Skeletal muscle tissue (tissue), 4 donors: ENCODE data around the gene PRDM16. TPM values are rescaled to one million over a fixed set of nuclear protein-coding genes. Genes with fewer than 3 reads are reported as not detected.

Source experiments
- H3K27ac ChIP-seq: one replicate; pipeline ENCODE4 v1.7.0; 2013; ENCODE audit warnings: mild to moderate bottlenecking, low read depth, low read length, inconsistent platforms
- H3K27me3 ChIP-seq, 3 donors: one replicate each; pipeline ENCODE4 v1.7.0; 2013; ENCODE audit warnings: low read length in 3 of 3; ENCODE audit not compliant: control insufficient read depth in 3 of 3, insufficient read depth in 3 of 3
- H3K36me3 ChIP-seq, 3 donors: one replicate each; pipeline ENCODE4 v1.7.0; 2013; ENCODE audit warnings: low read length in 3 of 3; ENCODE audit not compliant: control insufficient read depth in 3 of 3, insufficient read depth in 3 of 3
- H3K4me1 ChIP-seq, 3 donors: one replicate each; pipeline ENCODE4 v1.7.0; 2013; ENCODE audit warnings: low read length in 3 of 3, mild to moderate bottlenecking in 3 of 3; ENCODE audit not compliant: control insufficient read depth in 3 of 3, insufficient read depth in 3 of 3
- H3K4me3 ChIP-seq, 3 donors: one replicate each; pipeline ENCODE4 v1.7.0; 2013; ENCODE audit warnings: low read length in 3 of 3
- H3K9ac ChIP-seq, 3 donors: one replicate each; pipeline ENCODE4 v1.7.0; 2013; ENCODE audit warnings: low read length in 3 of 3, mild to moderate bottlenecking in 3 of 3, moderate library complexity in 2 of 3, low read depth in 1 of 3
- H3K9me3 ChIP-seq, 3 donors: one replicate each; pipeline ENCODE4 v1.7.0; 2013; ENCODE audit warnings: low read length in 3 of 3; ENCODE audit not compliant: control insufficient read depth in 3 of 3
- total RNA-seq: library from RNA; depleted of rRNA; stranded (reverse); fragments of >200 nt; gene quantifications from one replicate; pipeline ENCODE4 v1.2.3, GENCODE V29; 2014
- donor health status: Osteomylitis.

PRDM16 gene
- total RNA-seq, 1 donor from 2014 or later, result 4.7 TPM

DNA sequence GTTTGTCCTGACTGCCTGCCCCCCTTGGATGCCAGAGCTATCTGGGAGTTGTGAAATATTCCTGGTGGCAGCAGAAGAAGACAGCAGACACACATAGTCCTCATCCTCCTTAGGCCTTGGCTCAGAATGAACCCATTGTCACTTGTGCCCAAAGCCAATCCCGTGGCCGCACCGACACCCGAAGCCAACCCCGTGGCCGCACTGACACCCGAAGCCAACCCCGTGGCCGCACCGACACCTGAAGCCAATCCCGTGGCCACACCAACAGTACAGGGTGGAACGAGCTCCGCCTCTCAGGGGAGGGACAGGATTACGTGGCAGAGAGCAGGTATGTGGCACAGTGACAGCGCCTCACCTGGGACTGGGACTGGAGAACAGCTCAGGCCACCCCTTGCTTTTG lies 186.7 kb downstream of the PRDM16 start:
- H3K36me3 ChIP-seq, result no peaks in the 10 kb centered on the region
- no peaks in the 10 kb centered on the region for H3K4me1 ChIP-seq
- peaks cover 0 to 5% (median 2%) of the 10 kb centered on the region in 3 donors for H3K27me3 ChIP-seq
- no peak overlapping the region for H3K9ac ChIP-seq
- no peak overlapping the region for H3K27ac ChIP-seq
- peaks cover 0 to 3% (median 0%) of the 10 kb centered on the region in 3 donors for H3K9me3 ChIP-seq
- H3K4me3 ChIP-seq, result no peak overlapping the region

GRCh38 chr1:3257788-3258187 lies 188.8 kb downstream of the PRDM16 start:
- Histone ChIP-seq H3K9ac (no peak overlapping the region), H3K27ac (no peak overlapping the region), H3K36me3 (no peaks in the 10 kb centered on the region), H3K4me1 (no peaks in the 10 kb centered on the region), H3K9me3 (peaks cover 0 to 3% (median 0%) of the 10 kb centered on the region in 3 donors), H3K27me3 (peaks cover 0 to 8% (median 3%) of the 10 kb centered on the region in 3 donors), H3K4me3 (no peak overlapping the region)

DNA sequence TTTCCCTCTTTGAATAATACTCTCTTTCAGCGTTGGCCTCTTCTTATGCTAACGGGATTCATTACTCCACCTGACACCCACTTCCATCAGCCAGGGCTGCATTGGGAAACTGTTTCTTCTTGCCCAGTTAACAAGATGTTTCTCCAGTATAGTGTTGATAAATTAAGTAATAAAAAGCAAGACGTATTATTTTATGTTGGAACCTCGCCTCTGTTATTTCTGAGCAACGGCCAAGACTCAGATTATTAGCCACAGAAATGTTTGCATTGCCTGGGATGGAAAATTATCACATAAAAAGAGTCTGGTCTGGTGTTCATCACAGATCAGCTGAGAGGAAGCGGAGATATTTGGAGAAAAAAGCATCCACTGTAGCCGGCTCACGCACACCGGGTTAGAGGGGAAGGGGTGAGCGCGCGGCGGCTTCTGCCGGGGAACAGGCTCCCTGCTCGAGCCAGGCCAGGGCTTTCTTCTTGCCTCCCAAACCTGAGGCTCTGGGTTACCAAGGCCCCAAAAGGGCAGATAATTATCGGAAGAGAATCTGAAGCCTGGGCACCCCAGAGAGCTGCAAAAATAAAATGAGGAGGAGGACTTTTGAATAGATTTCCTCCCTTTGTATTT lies 189.5 kb downstream of the PRDM16 start:
- Histone ChIP-seq H3K9me3 (peaks cover 0 to 3% (median 0%) of the 10 kb centered on the region in 3 donors), H3K36me3 (no peaks in the 10 kb centered on the region), H3K27ac (no peak overlapping the region), H3K4me1 (no peaks in the 10 kb centered on the region), H3K27me3 (peaks cover 0 to 14% (median 9%) of the 10 kb centered on the region in 3 donors), H3K4me3 (no peak overlapping the region), H3K9ac (no peak overlapping the region)

DNA sequence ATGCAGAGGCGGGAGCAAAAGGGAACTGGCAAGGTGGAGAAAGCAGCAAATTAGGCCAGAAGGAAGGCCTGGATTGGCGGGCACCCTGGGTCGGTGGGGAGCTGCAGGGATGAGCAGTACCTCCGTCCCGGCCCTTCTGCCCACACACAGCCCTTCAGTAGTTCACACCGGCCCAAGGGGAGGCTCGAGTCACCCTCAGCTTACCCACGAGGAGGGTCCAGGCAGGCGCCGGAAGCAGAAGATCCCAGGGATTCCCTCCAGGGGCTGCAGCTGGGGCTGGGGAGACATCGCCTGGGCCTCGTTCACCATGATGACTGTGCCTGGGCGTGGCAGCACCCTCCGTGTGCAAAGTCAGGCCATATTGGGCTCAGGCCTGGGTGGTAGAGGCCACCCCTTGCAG lies 190.0 kb downstream of the PRDM16 start:
- Histone ChIP-seq H3K27ac (no peak overlapping the region), H3K4me1 (no peaks in the 10 kb centered on the region), H3K27me3 (peaks cover 4 to 19% (median 9%) of the 10 kb centered on the region in 3 donors), H3K9me3 (peaks cover 0 to 3% (median 0%) of the 10 kb centered on the region in 3 donors), H3K4me3 (no peak overlapping the region), H3K36me3 (no peaks in the 10 kb centered on the region), H3K9ac (no peak overlapping the region)

GRCh38 chr1:3261007-3261968 lies 192.3 kb downstream of the PRDM16 start:
- H3K4me1 ChIP-seq, result no peaks in the 10 kb centered on the region
- H3K9me3 ChIP-seq, result peaks cover 0 to 3% (median 0%) of the 10 kb centered on the region in 3 donors
- no peak overlapping the region for H3K27ac ChIP-seq
- H3K9ac ChIP-seq, result no peak overlapping the region
- no peaks in the 10 kb centered on the region for H3K36me3 ChIP-seq
- no peak overlapping the region for H3K4me3 ChIP-seq
- H3K27me3 ChIP-seq, result peaks cover 22 to 34% (median 22%) of the 10 kb centered on the region in 3 donors

- H3K36me3 ChIP-seq, result no peaks in the 10 kb centered on the region
- peaks cover 22 to 34% (median 25%) of the 10 kb centered on the region in 3 donors for H3K27me3 ChIP-seq
- no peak overlapping the region for H3K4me3 ChIP-seq
- H3K9ac ChIP-seq, result no peak overlapping the region
- H3K9me3 ChIP-seq, result peaks cover 0 to 1% (median 0%) of the 10 kb centered on the region in 3 donors
- no peaks in the 10 kb centered on the region for H3K4me1 ChIP-seq
- no peak overlapping the region for H3K27ac ChIP-seq
Measured at GRCh38 chr1:3261969-3262579, 193.1 kb downstream of the PRDM16 start.

DNA sequence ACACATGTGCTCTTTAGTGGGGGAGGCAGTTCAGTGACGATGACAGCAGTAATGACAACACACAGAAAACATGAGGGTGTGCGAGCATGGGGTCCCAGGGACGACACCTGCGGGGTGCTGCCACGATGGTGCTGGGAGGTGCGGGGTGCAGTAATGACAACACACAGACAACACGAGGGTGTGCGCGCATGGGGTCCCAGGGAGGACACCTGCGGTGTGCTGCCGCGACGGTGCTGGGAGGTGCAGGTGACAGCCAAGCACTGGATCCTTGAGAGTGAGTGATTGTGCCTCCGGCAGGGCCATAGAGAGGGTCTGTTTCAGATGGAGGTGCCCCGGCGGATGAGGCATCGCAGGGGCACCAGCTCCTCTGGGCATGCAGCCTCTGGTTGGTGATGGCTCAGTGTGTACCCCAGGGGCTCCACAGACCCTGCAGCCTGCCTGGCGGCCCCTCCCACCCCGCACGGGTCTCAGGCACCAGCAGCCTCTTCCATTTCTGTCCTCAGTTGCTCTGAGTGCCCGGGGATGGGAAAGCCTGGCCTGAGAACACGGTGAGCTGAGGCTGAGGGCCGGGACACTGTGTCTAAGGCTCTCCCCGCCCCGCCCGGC lies 193.8 kb downstream of the PRDM16 start:
- Histone ChIP-seq H3K27ac (no peak overlapping the region), H3K9ac (no peak overlapping the region), H3K27me3 (peaks cover 22 to 34% (median 32%) of the 10 kb centered on the region in 3 donors), H3K4me1 (no peaks in the 10 kb centered on the region), H3K4me3 (no peak overlapping the region), H3K36me3 (no peaks in the 10 kb centered on the region), H3K9me3 (no peaks in the 10 kb centered on the region)

- no peaks in the 10 kb centered on the region for H3K9me3 ChIP-seq
- H3K4me3 ChIP-seq, result no peak overlapping the region
- no peaks in the 10 kb centered on the region for H3K4me1 ChIP-seq
- H3K9ac ChIP-seq, result no peak overlapping the region
- peaks cover 22 to 40% (median 35%) of the 10 kb centered on the region in 3 donors for H3K27me3 ChIP-seq
- no peak overlapping the region for H3K27ac ChIP-seq
- H3K36me3 ChIP-seq, result no peaks in the 10 kb centered on the region
Measured at GRCh38 chr1:3263790-3264189, 194.8 kb downstream of the PRDM16 start.

DNA sequence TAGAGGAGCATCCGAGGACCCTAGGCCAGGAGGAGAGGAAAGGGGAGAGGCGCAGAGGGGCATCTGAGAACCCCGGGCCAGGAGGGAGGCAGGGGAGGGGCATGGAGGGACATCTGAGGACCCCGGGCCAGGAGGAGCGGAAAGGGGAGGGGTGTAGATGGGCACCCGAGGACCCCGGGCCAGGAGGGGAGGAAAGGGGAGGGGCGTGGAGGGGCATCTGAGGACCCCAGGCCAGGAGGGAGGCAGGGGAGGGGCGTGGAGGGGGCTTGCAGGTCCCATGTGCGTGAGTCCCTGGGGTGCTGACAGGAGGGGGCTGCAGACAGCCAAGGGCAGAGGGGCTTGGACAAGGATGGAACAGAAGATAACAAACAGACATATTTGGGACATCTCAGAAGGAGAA lies 195.5 kb downstream of the PRDM16 start:
- H3K4me3 ChIP-seq, result no peak overlapping the region
- H3K9me3 ChIP-seq, result no peaks in the 10 kb centered on the region
- no peaks in the 10 kb centered on the region for H3K36me3 ChIP-seq
- no peak overlapping the region for H3K27ac ChIP-seq
- H3K27me3 ChIP-seq, result peaks cover 26 to 47% (median 42%) of the 10 kb centered on the region in 3 donors
- no peak overlapping the region for H3K9ac ChIP-seq
- no peaks in the 10 kb centered on the region for H3K4me1 ChIP-seq
